GM21528 (cell line): Measurements from ENCODE around the gene RHOC.

Experiments used
- ATAC-seq: cut with Tn5 transposase; IDR thresholded peaks from one replicate; pipeline ENCODE4 v1.9.1; 2021; ENCODE audit warnings: mild to moderate bottlenecking, moderate library complexity; ENCODE audit not compliant: unreplicated experiment, low FRiP score

Gene RHOC

GRCh38 chr1:112687361-112687760 is 19.6 kb downstream of the RHOC start:
- ATAC-seq = no peak

- no peak for ATAC-seq
Measured at GRCh38 chr1:112686835-112687234, 20.1 kb downstream of the RHOC start.

DNA sequence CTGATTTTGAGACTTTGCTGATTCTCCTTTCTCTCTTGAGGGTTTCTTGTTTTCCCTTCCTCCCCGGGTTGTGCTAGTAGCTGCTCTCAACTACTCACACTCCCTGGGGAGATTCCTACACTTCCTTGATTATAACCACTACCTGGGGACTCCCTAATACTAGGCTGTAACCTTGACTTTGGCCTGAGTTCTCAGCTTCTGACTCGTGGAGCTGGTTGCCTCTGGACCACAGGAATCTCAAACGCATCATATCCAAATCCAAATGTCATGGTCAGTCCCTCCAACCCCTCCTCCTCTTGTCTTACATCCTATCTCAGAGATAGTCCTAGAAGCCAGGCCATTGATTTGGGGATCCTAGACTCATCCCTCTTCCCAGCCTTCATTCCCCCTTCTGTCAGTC is 20.5 kb downstream of the RHOC start:
- no peak for ATAC-seq

GRCh38 chr1:112685913-112686312 is 21.0 kb downstream of the RHOC start:
- ATAC-seq = no peak

- ATAC-seq = no peak
Measured at GRCh38 chr1:112678605-112679004, 28.3 kb downstream of the RHOC start.

GRCh38 chr1:112677501-112677900 is 29.4 kb downstream of the RHOC start:
- no peak for ATAC-seq

GRCh38 chr1:112676543-112676942 is 30.4 kb downstream of the RHOC start:
- ATAC-seq = no peak

DNA sequence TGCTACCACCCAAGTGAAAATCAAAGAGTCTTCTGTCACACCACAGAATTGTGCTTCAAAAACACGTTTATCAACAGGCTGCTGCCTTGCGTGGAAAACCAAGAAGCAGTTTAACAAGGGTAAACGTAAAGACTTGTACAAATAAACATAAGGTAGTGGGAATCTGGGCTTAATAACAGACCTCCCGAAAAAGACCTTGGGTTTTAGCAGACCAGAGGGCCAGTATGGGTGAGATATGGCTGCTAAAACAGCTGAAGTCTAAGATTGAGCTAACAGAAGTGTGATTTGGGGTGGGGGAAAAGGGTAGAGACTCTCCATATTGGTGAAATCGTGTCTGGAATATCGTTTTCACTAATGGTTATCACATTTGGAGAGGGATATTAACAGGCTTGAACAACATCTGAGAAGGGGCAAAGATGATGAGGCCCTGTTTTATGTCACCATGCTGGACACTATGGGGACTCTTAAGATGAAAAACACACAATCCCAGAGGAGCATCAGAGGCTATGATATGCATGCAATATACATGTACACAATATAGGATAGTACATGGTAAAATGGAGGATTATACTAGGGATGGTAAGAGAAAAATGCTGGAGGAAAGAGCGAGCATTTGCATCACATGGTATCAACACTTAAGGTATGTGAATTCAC is 31.1 kb downstream of the RHOC start:
- ATAC-seq = no peak

- peak; percentile 37 for ATAC-seq
Measured at GRCh38 chr1:112674986-112675727, 31.8 kb downstream of the RHOC start.

DNA sequence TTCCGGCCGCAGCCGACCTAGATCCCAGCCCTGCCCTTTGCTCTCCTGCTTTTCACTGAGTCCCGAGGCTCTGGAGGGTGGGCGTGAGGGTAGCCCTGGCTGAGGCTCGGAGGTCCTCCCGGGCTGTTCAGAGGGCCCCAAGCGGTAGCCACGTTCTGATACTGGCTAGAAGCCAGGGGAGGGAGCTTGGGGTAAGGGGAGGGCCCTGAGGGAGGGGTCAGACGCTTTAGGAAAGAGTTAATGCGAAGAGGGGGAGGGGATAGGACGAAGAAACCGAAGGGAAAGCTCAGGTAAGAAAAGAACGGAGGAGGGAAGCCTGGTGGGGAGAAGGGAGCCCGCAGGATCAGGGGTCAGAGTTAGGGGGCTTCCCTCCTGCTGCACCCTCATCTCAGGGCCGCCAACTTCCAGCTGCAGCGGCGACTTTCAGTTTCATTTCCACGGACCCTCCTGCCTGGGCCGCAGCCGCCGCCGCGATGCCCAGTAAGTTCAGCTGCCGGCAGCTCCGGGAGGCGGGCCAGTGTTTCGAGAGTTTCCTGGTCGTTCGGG is 32.4 kb downstream of the RHOC start, which contains the start of gene MOV10:
TSS of gene MOV10 (plus strand) at position 220 of the 546 bp plus-strand sequence. CDS start at position 474, 254 bp downstream.
- ATAC-seq = peak; percentile 58

GRCh38 chr1:112673592-112674439 is 33.1 kb downstream of the RHOC start:
- peak; percentile 18 for ATAC-seq

DNA sequence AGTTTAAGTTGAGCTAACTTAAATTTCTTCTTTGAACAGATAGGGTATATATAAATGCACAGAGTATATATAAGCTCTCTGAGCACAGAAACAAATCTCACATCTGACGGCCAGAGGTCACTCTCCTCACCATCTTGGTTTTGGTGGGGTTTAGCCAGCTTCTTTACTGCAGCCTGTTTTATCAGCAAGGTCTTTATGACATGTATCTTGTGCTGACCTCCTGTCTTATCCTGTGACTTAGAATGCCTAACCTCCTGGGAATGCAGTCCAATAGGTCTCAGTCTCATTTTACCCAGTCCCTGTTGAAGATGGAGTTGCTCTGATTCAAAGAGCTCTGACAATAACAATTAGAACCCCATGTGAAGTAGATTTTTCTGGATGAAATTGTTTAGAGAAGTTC is 34.1 kb downstream of the RHOC start:
- ATAC-seq = no peak

DNA sequence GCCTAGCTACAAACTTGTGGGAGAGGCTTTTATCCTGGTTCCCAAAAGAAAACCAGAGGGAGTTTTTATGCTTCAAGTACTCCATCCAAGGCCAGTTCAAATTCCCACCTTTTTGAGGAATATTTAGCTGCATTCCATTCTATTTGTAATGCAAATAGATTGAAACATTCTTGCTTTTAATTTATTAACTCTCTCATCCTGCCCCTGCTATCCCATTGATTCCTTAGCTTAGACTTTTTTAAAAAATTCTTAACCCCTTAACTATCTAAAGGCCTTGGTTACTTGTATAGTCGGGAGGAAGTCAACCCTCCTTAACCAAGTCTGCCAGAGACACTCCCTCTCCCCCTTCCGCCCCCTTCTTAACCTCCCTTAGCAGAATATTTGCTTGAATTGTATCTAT is 34.9 kb downstream of the RHOC start:
- no peak for ATAC-seq

- ATAC-seq = no peak
Measured at GRCh38 chr1:112666946-112667345, 40.0 kb downstream of the RHOC start.

DNA sequence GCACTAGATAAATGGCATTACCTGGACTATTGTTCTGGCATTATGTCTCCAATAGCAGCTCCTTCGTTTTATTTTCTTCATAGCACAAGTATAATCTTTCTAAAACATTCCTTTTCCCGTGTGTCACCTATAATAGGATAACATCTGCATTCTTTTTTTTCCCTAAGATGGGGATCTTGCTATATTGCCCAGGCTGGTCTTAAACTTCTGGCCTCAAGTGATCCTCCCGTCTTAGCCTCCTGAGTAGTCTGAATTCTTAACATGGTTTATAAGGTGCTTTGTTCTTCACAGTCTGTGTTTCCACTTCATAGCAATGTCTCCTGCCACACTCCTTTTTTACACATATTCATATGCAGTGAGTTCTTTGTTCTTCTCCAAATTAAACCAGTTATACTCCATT is 41.1 kb downstream of the RHOC start:
- ATAC-seq = no peak

DNA sequence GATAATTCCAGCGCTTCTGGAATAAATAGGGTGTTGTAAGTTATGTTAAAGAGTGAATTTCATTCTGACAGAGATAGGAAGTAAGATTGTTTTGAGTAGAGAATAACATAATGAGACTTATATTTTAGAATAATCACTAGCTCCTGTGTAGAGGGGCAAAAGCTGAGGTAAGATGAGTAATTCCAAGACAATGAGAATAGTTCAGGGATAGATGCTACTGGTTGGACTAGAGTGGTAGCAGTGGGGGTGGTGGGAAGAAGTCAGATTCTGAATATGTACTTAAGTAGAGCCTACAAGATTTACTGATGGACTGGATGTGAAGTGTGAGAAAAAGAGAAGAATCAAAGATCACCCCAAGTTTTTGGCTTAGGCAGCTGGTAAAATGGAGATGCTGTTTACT is 55.7 kb downstream of the RHOC start:
- no peak for ATAC-seq
